Effector CD4-positive, alpha-beta T cell (primary cell): Measurements from ENCODE around the gene SLC9C2. TPM values are rescaled to one million over a fixed set of nuclear protein-coding genes. Genes with fewer than 3 reads are reported as not detected.
"Not testable (repeated sequence)": the region's sequence is repeated elsewhere in the genome, so short reads cannot be mapped to it uniquely, and the experiment has no call there.

ENCODE experiments used
- DNase-seq: peaks from one replicate; pipeline ENCODE4 v3.0.0-alpha.2; 2020
- total RNA-seq: gene quantifications from one replicate; lab custom pipeline; 2026; lab: John Stamatoyannopoulos, UW

SLC9C2 gene, protein sequence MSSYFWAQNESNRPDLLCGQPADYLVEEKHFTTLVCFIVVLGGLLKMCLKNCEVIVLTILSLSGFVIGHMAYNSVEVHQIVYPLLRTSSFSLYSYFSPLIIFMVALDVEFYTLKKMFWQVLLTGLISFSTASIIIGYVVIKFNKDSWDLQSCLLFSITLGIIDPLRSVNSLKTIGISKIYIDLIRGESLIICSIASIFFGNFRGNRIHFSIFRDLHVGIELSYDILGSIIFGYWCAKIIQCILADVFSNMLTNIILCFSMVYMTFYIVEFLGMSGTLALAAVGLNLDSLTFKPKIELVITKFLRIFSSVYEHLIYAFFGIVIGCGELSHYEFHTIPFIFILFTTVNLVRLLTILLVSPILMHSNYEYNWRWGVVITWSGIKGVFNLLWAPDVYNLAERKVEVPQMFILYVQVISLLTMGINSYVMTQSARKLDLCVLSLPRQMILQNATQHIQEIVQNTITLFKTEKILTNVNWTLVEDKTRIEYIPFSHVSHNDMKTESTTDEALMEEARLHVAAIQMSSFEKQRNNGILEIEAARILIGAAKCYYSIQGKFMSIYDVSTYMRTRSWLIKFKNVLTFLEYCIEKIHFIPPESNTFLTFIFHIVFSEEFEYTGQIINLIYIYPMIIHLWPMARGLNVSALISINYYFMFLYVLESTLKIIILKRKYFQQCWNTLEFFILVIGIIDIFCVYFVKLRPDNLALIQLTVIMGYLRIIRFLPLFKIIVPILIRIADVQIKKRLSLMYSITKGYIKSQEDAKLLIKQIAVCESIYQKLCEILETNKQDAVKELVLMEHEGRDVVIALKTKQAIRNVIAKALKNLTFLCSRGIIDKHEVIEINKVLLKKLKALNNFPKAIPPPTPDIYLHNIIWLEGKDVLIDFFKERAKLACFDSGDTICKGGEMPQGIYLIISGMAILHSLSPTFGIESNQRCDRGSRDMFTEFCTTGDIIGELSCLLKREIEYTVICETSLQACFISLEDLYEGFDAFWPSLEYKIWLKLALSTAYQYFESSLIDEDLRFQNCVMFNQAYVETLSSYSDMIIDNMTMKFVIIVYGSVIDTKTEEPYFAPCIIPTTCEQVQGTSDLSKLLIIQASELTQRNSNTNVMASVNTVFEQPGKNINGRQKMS
- total RNA-seq, result not detected

DNA sequence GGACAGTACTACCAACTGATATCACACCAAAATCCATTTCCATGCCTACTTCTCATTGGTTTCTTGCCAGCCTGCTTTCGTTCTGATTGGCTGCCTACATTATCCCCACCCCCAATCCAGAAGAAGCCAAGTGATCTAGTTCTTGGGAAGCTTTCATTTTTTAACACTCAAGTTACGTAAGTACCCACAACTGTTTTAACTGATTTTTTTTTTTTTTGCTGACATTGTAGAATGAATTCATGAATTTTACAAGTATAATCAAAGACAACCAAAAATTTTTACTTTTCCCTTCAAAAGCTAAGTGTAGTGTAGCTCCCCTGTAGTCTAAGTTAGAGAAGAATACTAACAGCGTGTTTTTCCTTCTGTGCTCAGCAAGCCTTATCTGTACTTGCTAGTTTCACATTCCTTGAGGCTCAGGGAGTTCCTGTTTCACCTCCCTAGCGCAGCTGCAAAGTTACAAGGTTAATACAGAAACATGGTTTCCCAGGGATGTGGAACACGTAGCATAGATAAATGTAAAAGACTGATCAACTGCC, at the start of gene SLC9C2:
Gene SLC9C2, minus strand, starts transcription at position 17 of the 536 bp plus-strand sequence. CDS start 1,296 bp downstream, outside the sequence.
- DNase-seq, result no peak

DNA sequence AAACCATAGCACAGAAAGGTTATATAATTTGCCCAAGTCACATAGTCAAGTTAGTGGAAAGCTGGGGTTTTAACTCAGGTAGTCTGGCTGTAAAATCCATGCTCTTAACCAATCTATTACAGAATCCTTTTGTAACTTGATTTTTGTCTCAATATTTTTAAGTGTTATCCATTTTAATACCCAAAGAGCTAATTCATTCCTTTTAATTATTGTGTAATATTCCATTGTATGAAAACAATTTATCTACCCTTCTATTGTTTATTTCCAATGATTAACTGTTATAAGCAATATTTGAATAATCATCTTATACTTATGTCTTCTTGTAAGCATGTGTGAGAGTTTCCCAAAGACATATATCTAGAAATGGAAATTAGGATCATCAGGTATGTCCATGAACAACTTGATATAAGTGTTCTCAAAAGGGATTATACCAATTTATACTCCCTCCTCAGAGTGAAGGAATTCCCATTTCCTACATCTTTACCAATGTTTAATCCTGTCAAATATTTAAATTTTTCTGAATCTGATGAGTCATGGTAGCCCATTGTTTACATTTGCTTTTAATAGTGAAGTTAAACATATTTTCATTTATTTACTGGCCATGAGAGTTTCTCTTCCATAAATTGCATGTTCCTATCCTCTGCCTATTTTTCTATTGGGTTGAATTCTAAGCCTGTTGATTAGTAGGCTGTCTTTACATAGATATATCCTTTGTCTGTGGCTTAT, 46.2 kb upstream of the SLC9C2 start:
- DNase-seq, result no peak

DNA sequence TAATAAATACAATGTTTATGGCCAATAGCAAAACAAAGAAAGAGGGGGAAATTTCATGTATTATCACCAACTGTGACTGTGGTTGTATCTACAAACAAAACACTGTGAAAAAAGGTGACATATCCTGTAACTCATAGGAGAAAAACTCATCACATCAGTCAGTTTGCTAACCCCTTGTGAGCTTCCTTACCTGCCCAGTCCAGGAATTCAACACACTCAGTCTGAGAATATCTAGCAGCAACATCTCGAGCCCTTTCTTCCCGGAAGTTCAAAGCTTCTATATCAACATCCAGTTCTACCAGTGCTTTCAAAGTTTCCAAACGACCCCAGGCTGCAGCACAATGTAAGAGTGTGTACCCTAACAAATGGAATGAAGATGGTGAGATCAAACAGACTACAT, 43.8 kb upstream of the SLC9C2 start:
- DNase-seq, result no peak

DNA sequence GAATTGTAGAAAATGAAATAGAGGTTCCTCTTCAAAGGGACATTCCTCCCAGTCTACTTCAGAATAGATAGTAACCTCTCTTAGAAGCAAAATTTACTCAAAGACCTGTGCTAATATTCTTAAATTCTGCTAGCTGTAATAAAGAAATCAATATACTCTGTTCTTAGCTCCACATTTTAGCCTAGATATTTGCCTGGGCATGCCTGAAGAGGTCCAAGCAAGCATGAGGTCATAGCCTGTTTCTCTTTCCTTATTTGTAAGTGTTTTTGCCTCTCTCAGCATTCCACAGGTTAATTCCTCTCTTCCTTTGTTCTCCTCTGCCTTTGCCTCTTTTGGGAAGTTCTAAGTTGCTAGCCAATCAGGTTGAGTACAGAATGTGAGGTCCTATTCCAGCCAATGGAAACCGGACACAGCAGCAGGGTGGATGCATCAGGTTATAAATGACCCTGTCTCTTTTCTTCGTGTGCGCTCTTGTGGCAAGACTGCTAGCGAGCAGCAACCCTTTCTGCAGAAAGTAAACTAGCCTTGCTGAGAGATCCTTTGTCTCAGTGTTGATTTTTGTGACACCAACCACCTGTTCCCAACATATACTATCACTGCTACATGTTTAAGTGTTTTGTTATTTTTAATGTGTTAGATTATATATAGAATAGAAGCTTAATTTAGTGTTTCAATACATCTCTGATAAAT, 39.7 kb upstream of the SLC9C2 start:
- not testable (repeated sequence) for DNase-seq

DNA sequence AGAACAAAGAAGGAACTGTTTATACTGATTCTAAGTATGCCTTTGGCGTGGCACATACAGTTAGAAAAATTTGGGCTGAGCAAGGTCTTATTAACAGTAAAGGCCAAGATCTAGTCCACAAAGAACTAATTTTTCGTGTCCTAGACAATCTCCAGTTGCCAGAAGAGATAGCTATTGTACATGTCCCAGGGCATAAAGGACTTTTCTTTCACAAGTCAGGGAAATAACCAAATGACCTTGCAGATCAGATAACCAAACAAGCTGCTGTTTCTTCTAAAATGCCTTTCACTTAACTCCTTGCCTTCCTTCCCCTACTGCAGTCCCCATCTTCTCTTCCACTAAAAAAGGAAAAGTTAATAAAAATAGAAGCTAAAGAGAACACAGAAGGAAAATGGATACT, 36.2 kb upstream of the SLC9C2 start:
- no peak for DNase-seq

DNA sequence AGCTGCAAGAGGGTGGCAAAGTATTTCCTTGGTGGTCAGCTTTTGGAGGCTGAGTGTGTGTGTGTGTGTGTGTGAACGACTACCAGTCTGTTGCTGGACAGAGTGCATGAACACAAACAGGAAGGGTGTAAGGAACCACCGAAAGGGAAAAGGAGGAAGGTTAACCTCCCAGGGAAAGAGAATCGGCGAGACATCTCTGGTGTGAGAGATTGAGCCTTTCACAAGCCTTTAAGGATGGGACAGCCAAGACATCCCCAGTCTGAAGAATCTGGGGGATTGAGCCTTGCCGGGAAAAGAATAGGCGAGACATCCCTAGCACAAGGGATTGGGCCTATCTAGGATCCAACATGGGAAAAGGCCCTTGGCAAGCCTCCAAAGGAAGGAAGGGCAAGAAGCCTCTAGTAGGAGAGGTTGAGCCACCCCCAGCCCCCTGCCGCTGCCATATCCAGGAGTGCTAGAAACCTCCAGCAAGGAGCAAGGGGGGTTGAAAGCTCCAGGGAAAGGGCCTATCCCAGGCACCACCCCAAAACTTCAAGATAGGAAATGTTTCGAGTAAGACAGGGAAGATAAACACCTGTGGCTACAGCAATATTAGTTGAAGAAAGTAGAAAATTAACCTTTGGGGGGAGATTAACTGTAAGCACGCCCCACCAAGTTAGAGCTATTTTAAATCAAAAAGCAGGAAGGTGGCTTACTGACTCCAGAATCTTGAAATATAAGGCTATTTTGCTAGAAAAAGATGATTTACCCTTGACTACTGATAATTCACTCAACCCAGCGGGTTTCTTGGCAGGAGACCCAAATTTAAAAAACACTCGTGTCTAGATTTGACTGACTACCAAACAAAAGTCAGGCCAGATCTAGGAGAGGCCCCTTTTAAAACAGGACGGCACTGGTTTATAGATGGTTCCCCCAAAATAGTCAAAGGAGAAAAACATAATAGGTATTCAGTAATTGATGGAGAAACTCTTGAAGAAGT, 35.5 kb upstream of the SLC9C2 start:
- no peak for DNase-seq

DNA sequence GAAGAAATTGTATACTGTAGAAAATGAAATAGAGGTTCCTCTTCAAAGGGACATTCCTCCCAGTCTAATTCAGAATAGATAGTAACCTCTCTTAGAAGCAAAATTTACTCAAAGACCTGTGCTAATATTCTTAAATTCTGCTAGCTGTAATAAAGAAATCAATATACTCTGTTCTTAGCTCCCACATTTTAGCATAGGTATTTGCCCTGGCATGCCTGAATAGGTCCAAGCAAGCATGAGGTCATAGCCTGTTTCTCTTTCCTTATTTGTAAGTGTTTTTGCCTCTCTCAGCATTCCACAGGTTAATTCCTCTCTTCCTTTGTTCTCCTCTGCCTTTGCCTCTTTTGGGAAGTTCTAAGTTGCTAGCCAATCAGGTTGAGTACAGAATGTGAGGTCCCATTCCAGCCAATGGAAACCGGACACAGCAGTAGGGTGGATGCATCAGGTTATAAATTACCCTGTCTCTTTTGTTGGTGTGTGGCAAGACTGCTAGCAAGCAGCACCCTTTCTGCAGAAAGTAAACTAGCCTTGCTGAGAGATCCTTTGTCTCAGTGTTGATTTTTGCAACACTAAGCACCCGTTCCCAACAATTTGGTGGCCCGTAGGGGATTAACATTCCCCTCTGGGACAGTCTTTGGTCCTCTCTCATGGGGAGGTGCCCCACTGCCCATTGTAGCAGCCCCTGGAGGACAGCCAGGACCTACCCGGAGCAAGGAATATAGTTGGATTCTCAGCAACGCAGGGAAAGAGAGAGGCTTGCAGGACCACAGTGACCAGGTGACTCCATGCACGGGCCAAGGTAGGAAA, 34.6 kb upstream of the SLC9C2 start:
- not testable (repeated sequence) for DNase-seq

DNA sequence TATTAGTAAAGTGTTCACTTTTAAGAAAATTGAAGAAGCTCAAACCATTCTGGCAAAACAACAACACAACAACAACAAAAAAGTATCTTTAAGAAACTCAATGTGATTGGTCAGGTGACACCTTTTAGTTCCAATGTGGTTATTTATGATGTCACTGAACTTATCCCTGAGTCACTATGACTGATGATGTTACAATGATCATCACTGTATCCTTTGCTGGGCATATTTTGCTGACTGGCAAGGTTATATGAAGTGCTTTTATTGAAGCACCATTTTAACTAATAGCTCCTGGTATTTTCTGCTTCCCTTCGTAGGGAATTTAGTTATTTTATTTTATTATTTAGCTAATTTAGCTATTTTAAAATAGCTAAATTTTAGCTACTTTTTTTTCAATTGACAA, 32.2 kb upstream of the SLC9C2 start, which contains the start of gene TEX50:
Gene TEX50, plus strand, starts transcription at position 223 of the 400 bp plus-strand sequence. CDS start 184 bp downstream, outside the sequence.
- no peak for DNase-seq

DNA sequence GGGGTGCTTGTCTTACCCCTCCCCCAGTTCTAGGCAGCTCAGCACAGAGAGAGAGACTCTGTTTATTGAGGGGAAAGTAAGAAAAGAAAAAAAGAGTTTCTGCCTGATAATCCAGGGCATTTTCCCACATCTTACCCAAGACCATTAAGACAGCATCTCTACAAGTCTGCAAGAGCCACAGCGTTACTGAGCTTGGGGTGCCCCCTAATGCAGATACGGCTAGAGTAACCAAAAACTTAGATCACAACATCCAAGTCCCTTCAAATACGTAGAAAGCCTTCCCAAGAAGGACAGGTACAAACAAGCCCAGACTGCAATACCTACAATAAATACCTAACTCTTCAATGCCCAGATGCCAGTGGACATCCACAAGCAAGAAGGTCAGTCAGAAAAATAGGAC, 26.0 kb upstream of the SLC9C2 start:
- no peak for DNase-seq

DNA sequence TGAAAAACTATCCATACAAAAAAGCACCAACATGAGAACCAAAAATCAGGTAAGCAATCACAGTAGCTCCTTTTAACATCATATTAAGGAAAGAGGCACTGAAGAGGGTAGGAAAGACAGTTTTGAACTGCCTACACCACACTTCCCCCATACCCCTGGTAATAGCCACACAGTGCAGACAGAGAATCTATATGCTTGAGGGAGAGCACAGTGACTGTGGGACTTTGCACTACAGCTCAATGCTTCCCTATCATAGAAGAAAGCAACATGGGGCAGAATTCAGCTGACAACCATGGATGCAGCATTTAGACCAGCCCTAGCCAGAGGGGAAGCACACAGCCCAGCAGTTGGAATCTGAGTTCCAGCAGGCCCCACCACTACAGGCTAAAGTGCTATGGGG, 24.4 kb upstream of the SLC9C2 start:
- no peak for DNase-seq

DNA sequence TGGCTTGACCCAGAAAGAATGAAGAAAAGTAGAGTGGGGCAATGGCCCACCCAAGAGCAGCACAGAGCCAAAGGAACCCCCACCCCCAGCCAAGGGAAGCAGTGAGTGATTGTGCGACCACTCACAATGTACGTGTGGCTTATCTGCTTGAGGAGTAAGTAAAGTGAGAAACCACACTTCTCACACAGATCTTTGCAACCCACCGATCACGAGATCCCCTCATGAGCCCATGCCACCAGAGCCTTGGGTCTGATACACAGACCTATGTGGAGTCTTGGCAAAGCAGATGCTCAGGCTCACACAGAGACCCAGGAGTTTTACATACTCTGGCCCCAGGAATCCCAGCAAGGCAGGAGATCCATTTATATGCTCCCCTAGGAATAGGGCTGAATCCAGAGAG, 14.0 kb upstream of the SLC9C2 start:
- DNase-seq, result no peak

DNA sequence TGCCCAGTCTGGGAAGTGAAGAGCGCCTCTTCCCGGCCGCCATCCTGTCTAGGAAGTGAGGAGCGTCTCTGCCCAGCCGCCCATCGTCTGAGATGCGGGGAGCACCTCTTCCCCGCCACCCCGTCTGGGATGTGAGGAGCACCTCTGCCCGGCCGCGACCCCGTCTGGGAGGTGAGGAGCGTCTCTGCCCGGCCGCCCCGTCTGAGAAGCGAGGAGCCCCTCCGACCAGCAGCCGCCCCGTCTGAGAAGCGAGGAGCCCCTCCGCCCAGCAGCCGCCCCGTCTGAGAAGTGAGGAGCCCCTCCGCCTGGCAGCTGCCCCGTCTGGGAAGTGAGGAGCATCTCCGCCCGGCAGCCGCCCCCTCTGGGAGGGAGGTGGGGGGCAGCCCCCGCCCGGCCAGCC, 10.2 kb upstream of the SLC9C2 start:
- not testable (repeated sequence) for DNase-seq

DNA sequence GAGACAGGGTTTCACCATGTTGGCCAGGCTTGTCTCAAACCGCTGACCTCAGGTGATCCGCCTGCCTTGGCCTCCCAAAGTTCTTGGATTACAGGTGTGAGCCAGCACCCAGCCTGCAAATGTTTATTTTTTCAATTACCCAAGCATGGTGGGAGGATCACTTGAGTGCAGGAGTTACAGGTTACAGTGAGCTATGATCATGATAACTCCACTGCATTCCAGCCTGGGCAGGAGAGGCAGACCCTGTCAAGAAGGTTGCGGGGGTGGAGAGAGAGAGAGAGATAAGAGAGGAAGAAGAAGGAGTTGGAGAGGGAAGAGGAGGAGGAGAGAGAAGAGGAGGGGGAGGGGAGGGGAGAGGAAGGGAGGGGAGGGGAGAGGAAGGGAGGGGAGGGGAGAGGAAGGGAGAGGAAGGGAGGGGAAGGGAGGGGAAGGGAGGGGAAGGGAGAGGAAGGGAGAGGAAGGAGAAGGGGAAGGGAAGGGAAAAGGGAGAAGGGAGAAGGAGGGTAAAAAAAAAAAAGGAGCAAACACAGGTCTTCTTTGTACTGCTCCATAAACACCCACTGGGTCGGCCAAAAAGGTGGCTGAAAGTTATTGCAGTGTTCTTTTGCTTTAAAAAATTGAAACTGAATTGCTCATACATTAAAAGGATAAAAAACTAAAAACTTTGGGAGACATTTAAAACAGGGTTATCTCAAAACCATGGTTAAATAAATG, 5.8 kb upstream of the SLC9C2 start:
- DNase-seq, result no peak

DNA sequence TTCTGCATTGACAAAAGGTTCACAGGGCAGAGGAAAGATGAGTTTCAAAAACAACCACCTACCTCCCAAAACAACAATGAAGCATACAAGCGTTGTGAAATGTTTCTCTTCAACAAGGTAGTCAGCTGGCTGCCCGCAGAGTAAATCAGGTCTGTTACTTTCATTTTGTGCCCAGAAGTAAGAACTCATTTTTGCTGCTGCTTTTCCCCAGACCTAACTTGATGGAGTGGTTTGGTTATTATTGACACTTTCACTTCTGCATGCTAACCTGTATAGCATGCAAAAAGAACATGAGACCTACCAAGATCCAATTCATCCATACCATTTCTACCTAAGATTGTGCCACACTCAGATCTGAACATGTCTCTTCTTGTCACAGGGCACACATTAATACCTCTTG, 1.3 kb downstream of the SLC9C2 start:
- no peak for DNase-seq

DNA sequence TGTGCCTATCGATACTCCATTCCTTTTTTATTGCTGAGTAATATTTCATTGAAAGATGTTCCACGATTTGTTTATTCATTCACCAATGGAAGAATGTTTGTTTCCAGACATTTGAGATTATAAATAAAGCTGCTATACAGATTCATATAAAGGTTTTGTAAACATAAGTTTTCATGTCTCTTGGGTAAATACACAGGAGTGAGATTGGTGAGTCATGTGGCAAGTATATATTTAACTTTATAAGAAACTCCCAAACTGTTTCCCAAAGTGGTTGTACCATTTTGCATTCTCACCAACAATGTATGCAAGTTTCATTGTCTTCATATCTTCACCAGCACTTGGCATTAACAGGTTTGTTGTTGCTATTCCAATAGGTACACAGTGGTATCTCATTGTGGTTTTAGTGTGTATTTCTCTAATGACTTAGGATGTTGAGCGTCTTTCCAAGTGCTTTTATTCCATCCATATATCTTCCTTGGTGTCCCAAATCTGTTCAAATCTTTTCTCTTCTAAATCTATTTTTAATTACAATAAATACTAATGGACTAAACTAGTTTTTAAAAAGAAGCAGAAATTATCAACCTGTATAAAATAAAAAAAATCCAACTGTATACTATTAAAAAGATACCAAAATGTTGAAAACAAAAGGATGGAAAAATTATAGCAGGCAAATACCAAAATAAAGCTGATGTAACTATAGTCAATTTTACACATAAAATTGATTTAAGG, 6.6 kb downstream of the SLC9C2 start:
- no peak for DNase-seq

DNA sequence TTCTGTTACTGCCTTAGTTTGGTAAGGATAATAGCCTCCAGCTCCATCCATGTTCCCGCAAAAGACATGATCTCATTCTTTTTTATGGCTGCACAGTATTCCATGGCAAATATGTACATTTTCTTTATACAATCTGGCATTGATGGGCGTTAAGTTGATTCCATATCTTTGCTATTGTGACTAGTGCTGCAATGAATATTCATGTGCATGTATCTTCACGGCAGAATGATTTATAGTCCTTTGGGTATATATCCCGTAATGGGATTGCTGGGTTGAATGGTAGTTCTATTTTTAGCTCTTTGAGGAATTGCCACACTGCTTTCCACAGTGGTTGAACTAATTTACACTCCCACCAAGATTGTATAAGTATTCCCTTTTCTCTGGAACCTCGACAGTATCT, 11.7 kb downstream of the SLC9C2 start:
- DNase-seq, result not testable (repeated sequence)

DNA sequence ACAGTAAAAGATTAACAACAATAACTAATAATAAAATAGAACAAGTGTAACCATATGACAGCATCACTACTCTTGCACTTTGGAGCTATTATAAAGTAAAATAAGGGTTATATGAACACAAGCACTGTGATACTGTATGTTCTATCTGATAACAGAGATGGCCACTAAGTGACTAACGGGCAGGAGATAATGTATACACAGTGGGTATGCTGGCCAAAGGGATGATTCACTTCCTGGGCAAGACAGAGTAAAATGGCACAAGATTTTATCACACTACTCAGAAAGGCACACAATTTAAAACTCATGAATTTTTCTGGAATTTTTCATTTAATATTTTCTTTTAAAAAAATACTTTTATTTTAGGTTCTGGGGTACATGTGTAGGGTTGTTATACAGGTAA, 12.3 kb downstream of the SLC9C2 start:
- no peak for DNase-seq
